Activated CD8-positive, alpha-beta memory T cell treated with anti-CD3 and anti-CD28 coated beads, Interleukin-2, amount 50 U/mL, for 1 hour (primary cell): Measurements from ENCODE around the gene FSHR.

Experiments
- DNase-seq: peaks from one replicate; pipeline ENCODE4 v3.0.0-alpha.2; 2020; ENCODE audit errors: extremely low read depth

Gene FSHR

DNA sequence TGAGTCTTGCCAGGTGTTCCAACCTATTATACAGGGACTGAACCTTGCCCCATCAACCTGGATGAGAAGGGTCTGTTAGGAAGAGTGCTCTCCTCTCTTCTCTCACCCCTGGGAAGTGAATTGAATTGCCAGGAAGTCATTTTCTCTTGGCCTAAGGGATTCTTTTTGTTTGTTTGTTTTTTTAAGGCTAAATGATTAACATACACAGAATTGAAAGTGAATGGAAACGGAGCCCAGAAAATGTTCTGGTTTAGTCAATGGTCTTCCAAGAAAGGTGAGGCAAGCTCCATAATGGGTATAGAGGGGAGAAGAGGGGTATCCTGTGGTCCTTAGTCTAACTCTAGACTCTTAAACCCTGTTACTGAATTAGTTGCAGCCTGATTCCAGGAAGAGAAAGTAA, 189.1 kb downstream of the FSHR start:
- no peak for DNase-seq

DNA sequence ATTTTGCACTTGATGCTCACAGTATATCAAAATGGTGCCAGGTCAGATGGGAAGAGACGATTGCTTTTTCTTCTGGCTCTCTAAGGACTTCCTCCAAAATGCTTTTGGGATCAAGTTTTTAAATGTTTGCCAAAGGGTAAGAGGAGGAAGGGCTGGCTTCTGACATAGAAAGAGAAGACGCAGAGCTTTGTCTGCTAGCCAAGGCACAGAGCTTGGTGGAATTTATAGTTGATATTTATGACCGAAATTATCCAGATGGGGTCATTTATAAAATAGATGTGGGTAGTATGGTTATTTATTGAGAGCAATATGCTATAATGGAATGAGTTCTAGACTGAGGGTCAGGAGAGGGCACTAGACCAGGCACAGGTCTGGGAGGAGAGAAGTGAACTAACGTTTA, 193.3 kb downstream of the FSHR start:
- no peak for DNase-seq

DNA sequence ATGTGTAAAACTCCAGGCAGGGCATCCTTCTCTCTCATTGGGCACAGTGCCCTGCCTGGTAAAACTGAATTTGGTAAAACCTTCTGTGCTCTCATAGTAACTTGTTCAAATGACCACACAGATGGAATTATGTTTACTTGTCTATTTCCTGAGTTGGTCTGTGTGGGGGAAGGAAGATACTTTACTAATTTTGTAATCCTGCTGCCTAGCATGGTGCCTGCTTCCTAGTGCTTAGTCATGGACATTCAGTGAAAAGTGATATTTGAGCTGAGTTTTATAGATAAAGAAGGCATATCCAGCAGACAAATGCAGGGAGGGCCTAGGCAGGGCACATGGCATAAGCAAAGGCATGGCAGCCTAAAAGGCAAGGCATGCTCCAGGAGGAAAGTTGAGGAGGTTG, 199.4 kb downstream of the FSHR start:
- no peak for DNase-seq

DNA sequence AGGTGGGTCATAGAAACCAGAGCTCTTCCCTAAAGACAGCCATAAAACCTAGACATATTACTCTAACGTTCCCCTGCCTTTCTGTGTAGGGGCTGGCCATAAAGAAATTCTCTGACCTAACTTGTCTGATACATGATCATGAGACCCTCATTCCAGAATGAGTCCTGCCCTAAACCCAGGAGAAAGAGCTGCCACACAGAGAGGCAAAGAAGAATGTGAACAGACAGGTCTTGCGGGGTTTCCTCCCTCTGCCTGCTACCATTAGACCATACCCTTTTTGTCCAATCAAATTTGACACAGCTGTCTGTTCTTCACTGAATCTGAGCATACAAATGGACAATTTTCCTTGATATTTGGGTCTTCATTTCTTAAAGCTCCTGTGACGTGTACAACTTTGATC, 200.0 kb downstream of the FSHR start:
- no peak for DNase-seq

DNA sequence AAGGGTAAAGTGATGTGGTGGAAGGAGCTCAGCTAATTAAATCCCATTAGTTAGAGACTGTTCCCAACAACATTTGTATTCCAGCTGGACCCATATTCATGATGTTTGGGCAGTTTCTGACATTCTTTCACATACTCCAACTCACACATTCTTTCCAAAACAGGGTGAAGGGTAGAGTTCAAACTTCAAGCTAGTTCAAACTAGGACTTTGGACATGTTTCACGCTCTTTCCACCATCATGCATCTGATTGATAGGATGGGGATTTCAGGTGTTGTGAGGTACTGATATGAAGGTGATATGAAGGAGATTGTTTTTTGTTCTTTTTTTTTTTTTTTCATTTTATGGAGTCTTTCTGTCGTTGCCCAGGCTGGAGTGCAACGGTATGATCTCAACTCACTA, 201.7 kb downstream of the FSHR start:
- no peak for DNase-seq

DNA sequence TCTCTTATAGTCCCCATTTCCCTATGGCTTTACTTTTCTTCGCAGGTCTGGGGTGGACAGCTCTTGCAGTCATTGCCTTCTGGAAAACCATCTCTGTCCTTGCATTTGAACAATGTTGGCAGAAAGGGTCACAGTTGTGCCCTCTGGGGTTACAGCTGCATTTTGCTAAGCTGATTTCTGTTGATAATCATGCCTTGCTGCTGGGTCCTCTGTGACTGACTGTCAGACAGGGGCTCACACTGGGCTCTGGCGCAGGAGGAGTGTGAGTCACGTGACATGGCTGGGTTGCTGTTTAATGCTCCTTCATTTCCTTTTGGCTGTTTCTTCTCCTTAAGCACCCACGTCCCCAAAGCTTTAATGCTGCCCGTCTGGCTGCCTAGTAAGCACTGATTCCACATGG, 202.2 kb downstream of the FSHR start:
- no peak for DNase-seq

DNA sequence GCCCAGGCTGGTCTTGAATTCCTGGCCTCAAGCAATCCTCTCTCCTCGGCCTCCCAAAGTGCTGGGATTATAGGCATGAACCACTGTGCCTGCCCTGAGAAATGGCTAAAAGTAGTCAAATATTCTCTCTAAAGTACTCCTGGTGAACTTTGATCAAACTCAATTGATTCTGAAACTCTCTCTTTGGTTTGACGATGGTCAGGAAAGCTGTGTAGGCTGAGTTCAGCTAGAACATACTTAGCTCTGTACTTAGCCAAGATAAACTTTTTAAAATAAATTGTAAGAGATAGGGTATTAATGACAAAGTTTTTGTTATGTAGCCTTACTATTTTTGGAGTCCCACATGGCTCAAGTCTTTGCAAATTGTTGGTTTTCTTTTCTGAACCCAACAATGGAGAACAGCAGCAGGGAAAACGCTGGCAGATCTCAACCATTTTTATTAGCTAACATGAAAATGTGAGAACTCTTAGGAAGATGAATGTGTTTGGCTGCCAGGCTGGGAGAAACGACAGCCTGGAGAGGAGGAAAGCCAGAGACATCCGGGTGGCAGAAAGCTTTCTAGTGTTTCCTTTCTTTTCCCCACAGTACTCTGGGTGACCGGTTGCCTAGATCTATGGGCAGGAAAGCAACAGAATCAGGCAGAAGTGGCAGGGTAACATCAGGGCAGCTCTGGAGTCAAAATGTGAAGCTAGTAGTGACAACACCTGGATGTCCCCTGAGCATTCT, 205.8 kb downstream of the FSHR start:
- no peak for DNase-seq

DNA sequence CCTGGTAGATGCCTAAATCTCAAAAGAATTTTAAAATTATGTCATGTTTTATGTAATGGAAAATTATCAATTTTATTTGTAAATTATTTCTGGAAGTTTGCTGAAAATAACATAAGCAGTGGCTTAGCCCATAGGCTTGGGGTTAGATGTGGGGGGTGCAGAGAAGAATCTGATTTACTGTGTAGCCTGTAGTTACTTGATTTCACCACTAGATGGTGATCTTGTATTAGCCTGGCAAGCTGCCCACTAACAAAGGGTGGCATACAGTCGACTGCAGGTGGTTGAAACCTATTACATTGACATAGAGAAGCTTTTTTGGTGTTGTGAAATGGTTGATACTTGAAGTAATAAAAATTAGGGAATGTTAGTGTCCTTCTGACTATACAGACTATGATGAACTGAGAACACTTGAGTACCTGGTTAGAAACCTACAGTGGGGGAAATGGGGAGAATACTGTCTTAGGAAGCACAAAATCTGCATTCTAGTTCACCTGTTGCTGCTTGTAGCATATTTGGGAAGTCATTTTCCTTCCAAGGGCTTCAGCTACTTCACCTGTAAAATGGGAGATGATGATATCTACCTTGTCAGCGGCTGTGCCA, 207.8 kb downstream of the FSHR start:
- DNase-seq: no peak

DNA sequence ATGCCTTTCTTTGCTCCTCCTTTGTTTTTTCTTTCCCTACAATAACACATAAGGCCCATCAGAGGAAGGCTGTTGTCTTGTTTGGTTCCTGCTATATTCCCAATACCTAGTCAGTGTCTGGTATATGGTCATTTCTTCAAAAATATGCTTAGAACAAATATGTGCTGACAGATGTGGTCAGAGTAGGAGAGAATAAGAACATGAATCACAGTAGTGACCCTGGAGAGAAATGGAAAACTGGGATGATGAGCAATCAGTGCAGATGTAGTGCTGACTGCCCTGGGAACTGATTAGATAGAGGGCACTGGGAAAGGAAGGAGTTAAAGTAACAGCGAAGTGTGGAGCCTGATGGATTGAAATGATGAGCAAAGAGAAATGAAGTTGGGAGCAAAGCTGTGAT, 209.4 kb downstream of the FSHR start:
- no peak for DNase-seq

DNA sequence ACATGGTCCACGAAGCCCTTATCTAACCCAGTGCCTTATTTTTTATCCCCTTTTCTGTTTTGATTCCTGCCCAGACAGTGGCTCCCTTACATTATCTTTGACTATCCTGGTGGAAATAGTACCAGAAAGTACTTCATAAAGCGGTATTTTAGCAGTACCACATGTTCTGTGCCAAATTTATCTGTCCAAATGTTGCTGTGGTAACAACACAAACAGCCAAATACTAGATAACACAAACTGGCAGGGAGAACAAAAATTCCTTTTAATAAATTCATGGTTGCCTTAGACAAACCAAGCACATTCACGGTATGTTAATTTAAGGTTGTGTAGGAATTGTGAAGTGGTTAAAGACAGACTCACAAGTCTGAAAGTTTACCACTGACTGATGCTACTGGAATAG, 210.9 kb downstream of the FSHR start:
- no peak for DNase-seq

DNA sequence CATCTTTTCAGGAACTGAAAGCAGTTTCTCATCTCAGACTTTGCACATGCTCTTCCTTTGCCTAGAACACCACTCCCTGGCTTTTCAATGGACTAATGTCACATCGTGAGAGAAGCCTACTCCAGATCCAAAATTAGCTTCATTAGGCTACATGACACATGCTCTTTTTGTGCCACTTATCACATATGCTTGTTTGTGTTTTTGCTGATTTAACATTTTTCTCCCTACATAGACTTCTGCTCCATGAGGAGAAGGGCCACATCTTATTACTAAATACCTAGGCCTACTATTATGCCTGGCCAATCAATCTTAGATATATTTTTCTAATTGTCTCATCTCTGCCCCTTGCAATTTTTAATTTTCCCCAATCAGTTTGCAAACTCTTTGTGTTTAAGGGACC, 212.4 kb downstream of the FSHR start:
- DNase-seq: no peak

DNA sequence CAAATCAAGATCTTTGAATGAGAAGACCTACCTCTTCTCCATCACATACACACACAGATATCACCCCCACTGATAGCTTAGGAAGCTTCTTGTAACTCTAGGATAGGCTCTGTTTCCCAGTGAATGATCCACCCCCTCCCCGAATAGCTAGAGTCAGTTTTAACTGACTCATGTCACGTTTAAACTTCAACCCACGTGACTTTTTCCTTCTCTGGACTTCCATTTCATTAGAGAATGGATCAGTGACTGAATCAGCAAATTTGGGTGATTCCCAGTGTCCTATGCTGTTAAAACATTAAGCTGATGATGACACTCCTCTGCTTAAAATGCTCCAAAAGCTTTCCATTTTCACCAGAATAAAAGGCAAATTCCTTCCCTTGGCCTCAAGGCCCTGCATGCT, 212.9 kb downstream of the FSHR start:
- no peak for DNase-seq

DNA sequence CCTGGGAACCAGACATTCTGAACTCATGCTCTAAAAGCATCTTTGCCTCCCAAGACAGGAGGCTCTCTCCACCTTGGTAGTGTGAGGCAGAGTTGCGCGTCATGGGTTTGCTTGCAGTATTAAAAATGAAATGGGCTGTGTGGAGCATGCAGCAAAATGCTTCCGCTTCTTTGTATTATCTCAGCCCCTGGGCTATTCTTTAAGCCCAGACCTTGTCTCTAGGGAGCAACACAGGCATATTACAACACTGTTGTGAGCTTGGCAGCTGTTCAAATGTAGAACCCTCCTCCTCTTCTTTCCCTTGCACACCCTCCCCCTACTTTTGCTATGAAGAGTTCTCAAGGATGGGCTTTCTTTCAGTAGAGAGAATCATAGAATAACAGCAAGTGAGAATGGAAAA, 213.7 kb downstream of the FSHR start:
- no peak for DNase-seq

DNA sequence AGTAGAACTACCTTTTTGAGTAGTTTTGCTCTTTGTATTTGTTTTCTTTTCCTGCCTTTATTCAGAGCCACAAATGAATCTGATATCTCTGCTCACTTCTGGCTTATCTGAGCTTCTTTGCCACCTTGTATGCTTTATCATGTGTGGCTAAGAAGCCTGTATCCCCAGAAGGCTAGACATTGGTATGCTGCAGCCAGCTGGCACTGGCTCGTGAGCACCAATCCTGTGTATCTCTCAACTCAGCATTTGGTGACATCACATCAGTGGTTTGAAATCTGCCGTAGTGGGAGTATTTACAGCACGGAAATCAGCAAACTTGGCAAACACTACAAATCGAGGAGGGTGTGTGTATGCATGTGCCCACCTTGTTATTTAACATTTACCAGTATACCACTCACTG, 215.1 kb downstream of the FSHR start:
- no peak for DNase-seq

DNA sequence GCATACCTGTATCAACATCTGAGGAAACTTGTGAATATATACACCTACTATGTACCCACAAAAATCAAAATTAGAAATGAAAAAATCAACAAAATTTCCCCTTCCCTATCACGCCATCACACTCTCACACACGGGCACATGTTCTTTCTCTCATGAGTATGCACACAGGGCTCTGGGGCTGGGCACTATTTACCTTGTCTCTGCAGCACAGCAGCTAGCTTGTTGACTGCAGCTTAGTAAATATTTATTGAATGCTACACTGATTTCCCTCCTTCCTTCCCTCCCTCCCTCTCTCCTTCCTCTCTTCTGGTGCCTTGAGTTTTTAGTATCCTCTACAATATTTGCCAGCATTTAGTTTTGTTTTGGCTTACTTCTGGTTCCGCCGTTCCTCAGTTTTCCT, 216.1 kb downstream of the FSHR start:
- no peak for DNase-seq

DNA sequence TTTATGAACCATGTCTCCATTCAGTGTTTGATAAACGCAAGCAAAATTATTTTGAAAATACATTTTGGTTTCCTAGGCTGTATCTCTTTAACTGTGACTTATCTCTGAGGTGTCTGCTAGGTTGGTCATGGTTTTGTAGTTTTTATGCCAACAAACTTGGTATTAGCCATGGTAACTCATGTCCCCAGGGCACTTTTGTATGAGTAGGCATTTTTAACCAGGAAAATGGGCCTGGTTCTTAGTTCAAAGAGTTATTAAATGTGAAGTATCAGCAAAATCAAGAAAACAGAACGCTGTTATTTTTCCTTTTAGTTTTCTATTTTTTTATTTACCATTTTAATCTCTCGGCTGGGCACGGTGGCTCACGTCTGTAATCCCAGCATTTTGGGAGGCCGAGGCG, 219.5 kb downstream of the FSHR start:
- no peak for DNase-seq

DNA sequence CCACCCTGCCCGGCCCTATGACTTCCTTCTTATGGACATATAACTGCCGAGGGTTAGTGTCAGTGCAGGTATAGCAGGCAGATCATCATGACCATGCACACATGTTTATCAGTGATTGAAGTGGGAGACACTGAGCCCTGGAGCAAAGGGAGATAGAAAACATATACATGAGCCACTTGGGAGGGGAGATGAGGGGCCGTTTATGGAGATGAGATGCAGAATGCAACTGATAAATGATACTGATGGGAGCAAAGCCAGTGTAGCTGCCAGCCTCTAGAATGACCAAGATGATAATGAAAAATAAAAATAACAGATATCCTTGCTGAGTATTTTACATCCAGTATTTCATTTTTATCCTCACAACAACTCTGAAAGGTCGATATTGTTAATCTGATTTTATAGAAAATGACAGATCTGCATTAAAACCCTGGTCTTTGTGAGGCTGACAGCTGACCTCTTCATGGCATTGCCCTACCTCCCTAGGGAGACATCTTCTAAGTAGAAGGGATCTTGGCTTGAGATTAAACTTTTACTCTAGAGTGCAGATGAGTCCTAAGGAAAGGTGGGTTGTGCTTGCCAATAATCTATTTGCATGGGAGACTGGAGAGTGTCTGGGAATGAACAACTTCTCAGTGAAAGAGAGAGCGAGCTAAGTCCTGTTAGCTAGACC, 220.4 kb downstream of the FSHR start:
- DNase-seq: no peak

DNA sequence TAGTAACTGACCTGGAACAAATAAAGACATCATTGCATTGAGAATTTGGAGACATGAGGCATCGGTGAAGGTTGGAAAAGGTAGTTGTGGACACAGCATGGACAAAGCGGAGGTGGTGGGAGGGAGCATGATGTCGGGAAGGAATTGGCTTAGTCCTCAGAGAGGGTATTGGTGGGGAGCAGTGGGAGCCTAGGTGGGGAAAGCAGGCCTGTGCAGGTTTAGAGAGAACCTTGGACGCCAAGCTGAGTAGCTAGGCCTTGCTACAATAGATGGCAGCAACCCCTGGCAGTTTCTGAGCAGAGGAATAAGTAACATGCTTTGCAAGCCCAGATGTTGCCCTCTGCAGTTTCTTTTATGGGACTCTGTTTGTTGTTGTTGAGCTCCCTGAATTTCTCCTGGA, 221.6 kb downstream of the FSHR start:
- no peak for DNase-seq

DNA sequence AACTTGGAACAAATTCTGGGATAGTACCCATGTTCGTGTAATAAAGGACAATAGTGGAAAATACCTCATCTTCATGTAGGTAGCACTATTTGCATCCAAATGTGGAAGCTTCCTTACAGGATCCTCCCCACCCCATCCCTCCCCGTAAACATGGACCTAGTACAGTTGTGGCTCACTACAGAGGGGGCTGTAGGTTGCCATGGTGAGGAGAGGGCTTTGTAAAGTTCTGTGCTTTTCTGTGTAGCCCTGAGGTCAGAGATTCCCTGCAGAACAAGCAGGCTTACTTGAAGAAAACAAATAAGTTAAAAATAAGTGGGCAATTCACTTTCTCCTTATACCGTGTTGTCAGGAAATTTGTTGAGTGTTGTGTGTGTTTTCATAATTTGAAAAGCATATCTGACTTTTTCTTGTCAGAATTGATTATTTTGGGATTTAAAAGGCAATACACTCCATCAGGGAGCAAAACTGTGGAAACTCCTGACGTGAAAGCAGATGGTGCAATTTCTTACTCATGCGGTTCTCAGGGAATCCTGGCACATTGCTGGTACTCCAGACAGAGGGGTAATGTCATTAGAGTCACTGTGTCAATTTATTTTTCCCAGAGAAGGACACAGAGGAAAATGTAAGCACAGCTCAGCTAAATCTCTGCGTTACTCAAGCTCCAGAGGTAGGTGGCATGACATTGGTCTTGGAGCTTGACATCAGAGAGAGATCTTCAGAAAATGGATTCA, 224.6 kb downstream of the FSHR start:
- DNase-seq: no peak

DNA sequence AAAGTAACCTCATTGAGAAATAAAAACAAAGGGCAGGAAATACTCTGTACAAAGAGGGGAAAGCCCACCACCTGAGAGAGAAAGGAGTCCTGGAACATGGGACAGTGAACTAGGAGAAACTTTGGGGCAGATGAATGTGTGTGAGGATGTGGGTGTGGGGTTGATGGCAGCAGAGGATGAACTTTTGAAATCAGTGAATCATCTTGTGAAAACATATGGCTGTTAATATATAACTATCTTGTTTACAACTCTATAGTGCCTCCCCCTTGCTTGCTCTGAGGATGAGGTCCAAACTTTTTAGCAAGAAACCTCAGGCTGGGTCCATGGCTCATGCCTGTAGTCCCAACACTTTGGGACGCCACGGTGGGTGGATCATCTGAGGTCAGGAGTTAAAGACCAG, 227.0 kb downstream of the FSHR start:
- DNase-seq: no peak

DNA sequence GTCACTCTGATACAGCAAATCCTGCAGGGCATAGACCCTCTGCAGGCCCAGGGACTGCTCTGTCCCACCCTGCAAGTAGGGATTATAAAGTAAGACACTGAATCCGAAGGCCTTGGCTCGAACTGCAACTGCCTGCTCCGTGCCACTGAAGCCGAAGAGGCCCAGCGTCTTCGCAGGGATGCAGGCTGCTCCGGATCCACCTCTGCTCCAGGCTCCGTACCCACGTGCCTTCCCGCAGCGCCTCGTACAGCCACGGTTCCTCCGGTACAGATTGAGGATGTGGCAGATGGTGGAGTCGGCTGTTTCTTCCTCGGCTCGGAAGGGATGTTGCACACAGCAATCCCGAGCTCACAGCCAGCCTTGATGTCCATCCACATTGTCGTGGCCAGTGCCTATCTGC, 238.4 kb downstream of the FSHR start:
- no peak for DNase-seq

DNA sequence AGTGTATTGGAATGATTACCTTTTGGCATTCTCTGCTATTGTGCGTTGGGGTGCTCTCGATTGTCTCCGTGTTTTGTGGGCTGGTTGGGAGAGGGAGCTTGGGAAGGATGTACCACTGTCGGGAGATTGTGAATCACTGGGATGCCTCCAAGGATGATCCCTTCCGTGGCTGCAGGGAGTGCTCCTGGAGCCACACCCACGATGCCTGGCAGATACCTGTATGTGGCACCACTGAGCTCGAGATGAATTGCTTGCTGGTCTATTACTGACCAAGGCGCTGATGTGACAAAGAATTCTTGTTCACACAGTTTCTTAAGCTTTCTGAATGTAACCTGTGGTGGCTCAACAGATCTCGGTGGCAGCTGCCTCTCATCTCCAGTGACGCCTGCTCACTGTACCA, 239.1 kb downstream of the FSHR start:
- no peak for DNase-seq
